Stimulated activated effector memory CD8-positive, alpha-beta T cell treated with anti-CD3 and anti-CD28 coated beads, Interleukin-12 subunit alpha, Interleukin-12 subunit beta, amount 100 ng/mL, for 72 hours (primary cell): Measurements from ENCODE around the gene PHF24.

ENCODE experiments used
- ATAC-seq: fragments of 150-1000 bp; cut with Tn5 transposase; 2 replicates; pipeline ENCODE4 v1.10.0; 2021
- DNase-seq, 2 donors: peaks; one replicate each; pipeline ENCODE4 v3.0.0; 2021 to 2022; ENCODE audit warnings: low spot score in 2 of 2
- H3K27ac Mint-ChIP-seq: one replicate; pipeline ENCODE4 v1.8.0; 2022; ENCODE audit warnings: mild to moderate bottlenecking, mixed read lengths
- H3K36me3 Mint-ChIP-seq: one replicate; pipeline ENCODE4 v1.8.0; 2022; ENCODE audit warnings: mild to moderate bottlenecking, mixed read lengths
- H3K4me1 Mint-ChIP-seq: one replicate; pipeline ENCODE4 v1.8.0; 2022; ENCODE audit warnings: mixed read lengths
- H3K4me3 Mint-ChIP-seq: one replicate; pipeline ENCODE4 v1.8.0; 2022; ENCODE audit warnings: mild to moderate bottlenecking, mixed read lengths
- H3K9me3 Mint-ChIP-seq: one replicate; pipeline ENCODE4 v1.8.0; 2022; ENCODE audit warnings: mixed read lengths

The PHF24 gene

GRCh38 chr9:34989946-34990635, 32.0 kb downstream of the PHF24 start:
- Mint-ChIP-seq H3K9me3 (no peaks in the 10 kb centered on the region), H3K36me3 (peaks cover 21% of the 10 kb centered on the region), H3K4me3 (peak overlapping the region; percentile 82), H3K27ac (peak overlapping the region; percentile 91), H3K4me1 (peaks cover 84% of the 10 kb centered on the region)
- DNase-seq, result no peak
- no peak for ATAC-seq

GRCh38 chr9:34990908-34991606, 33.0 kb downstream of the PHF24 start:
- peaks cover 74% of the 10 kb centered on the region for H3K4me1 Mint-ChIP-seq
- no peaks in the 10 kb centered on the region for H3K9me3 Mint-ChIP-seq
- ATAC-seq (no peak), DNase-seq (no peak)
- peak overlapping the region; percentile 82 for H3K4me3 Mint-ChIP-seq
- peak overlapping the region; percentile 91 for H3K27ac Mint-ChIP-seq
- peaks cover 21% of the 10 kb centered on the region for H3K36me3 Mint-ChIP-seq

GRCh38 chr9:34991607-34992375, 33.7 kb downstream of the PHF24 start:
- peaks cover 67% of the 10 kb centered on the region for H3K4me1 Mint-ChIP-seq
- H3K4me3 Mint-ChIP-seq, result peak overlapping the region; percentile 82
- H3K9me3 Mint-ChIP-seq, result no peaks in the 10 kb centered on the region
- H3K36me3 Mint-ChIP-seq, result peaks cover 27% of the 10 kb centered on the region
- no peak for DNase-seq
- ATAC-seq, result no peak
- H3K27ac Mint-ChIP-seq, result peak overlapping the region; percentile 90

GRCh38 chr9:34992376-34992951, 34.4 kb downstream of the PHF24 start:
- Mint-ChIP-seq H3K4me3 (peak overlapping the region; percentile 82), H3K27ac (peak overlapping the region; percentile 90), H3K9me3 (no peaks in the 10 kb centered on the region), H3K36me3 (peaks cover 28% of the 10 kb centered on the region), H3K4me1 (peaks cover 60% of the 10 kb centered on the region)
- DNase-seq (no peak), ATAC-seq (no peak)

GRCh38 chr9:34993502-34994259, 35.6 kb downstream of the PHF24 start:
- Mint-ChIP-seq H3K4me1 (peaks cover 48% of the 10 kb centered on the region), H3K27ac (peak overlapping the region; percentile 90), H3K36me3 (peaks cover 28% of the 10 kb centered on the region), H3K4me3 (no peak overlapping the region), H3K9me3 (no peaks in the 10 kb centered on the region)
- ATAC-seq, result no peak
- DNase-seq, result no peak

- no peak overlapping the region for H3K4me3 Mint-ChIP-seq
- ATAC-seq (no peak), DNase-seq (no peak)
- peaks cover 24% of the 10 kb centered on the region for H3K36me3 Mint-ChIP-seq
- H3K9me3 Mint-ChIP-seq, result no peaks in the 10 kb centered on the region
- peak overlapping the region; percentile 90 for H3K27ac Mint-ChIP-seq
- peaks cover 45% of the 10 kb centered on the region for H3K4me1 Mint-ChIP-seq
These were observed 36.3 kb downstream of the PHF24 start for GRCh38 chr9:34994260-34994899.

- Mint-ChIP-seq H3K4me1 (peaks cover 44% of the 10 kb centered on the region), H3K36me3 (peaks cover 21% of the 10 kb centered on the region), H3K9me3 (no peaks in the 10 kb centered on the region), H3K4me3 (no peak overlapping the region), H3K27ac (no peak overlapping the region)
- DNase-seq, result no peak
- no peak for ATAC-seq
These were observed 37.0 kb downstream of the PHF24 start for GRCh38 chr9:34994900-34995669.

GRCh38 chr9:34995670-34996060, 37.6 kb downstream of the PHF24 start:
- Mint-ChIP-seq H3K36me3 (peaks cover 17% of the 10 kb centered on the region), H3K9me3 (no peaks in the 10 kb centered on the region), H3K4me1 (peaks cover 39% of the 10 kb centered on the region), H3K4me3 (no peak overlapping the region), H3K27ac (no peak overlapping the region)
- ATAC-seq (no peak), DNase-seq (no peak)

GRCh38 chr9:34996181-34996904, 38.3 kb downstream of the PHF24 start:
- DNase-seq (no peak), ATAC-seq (no peak)
- Mint-ChIP-seq H3K36me3 (peaks cover 12% of the 10 kb centered on the region), H3K27ac (peak overlapping the region; percentile 40), H3K4me1 (peaks cover 36% of the 10 kb centered on the region), H3K4me3 (no peak overlapping the region), H3K9me3 (no peaks in the 10 kb centered on the region)

GRCh38 chr9:34996905-34997279, 38.8 kb downstream of the PHF24 start:
- Mint-ChIP-seq H3K4me1 (peaks cover 36% of the 10 kb centered on the region), H3K27ac (peak overlapping the region; percentile 40), H3K4me3 (no peak overlapping the region), H3K36me3 (peaks cover 12% of the 10 kb centered on the region), H3K9me3 (no peaks in the 10 kb centered on the region)
- no peak for DNase-seq
- no peak for ATAC-seq

- peaks cover 36% of the 10 kb centered on the region for H3K4me1 Mint-ChIP-seq
- H3K36me3 Mint-ChIP-seq, result peaks cover 12% of the 10 kb centered on the region
- ATAC-seq (no peak), DNase-seq (no peak)
- H3K27ac Mint-ChIP-seq, result peak overlapping the region; percentile 40
- H3K4me3 Mint-ChIP-seq, result no peak overlapping the region
- no peaks in the 10 kb centered on the region for H3K9me3 Mint-ChIP-seq
These were observed 39.3 kb downstream of the PHF24 start for GRCh38 chr9:34997379-34997781.

GRCh38 chr9:34998266-34998665, 40.2 kb downstream of the PHF24 start:
- H3K9me3 Mint-ChIP-seq, result no peaks in the 10 kb centered on the region
- H3K4me3 Mint-ChIP-seq, result no peak overlapping the region
- DNase-seq (no peak), ATAC-seq (no peak)
- peaks cover 28% of the 10 kb centered on the region for H3K4me1 Mint-ChIP-seq
- peak overlapping the region; percentile 40 for H3K27ac Mint-ChIP-seq
- H3K36me3 Mint-ChIP-seq, result peaks cover 12% of the 10 kb centered on the region

- no peak for ATAC-seq
- no peak overlapping the region for H3K4me3 Mint-ChIP-seq
These were observed 41.5 kb downstream of the PHF24 start for GRCh38 chr9:34999576-34999975.

More at GRCh38 chr9:34999576-34999975, 41.5 kb downstream of the PHF24 start:
- Mint-ChIP-seq H3K4me1 (peaks cover 16% of the 10 kb centered on the region), H3K27ac (no peak overlapping the region), H3K9me3 (no peaks in the 10 kb centered on the region), H3K36me3 (peaks cover 7% of the 10 kb centered on the region)
- no peak for DNase-seq
